ENCODE measurements around the gene FAIM2. TPM values are rescaled to one million over a fixed set of nuclear protein-coding genes. Genes with fewer than 3 reads are reported as not detected.
"Not testable (repeated sequence)": the region's sequence is repeated elsewhere in the genome, so short reads cannot be mapped to it uniquely, and the experiment has no call there.

Gene FAIM2
- total and polyA plus RNA-seq, 2 donors (not counting 1 experiment from before 2014, with no cell fraction given): 0.50 to 1.00 TPM

- no peaks in the 10 kb centered on the region for H3K36me3 ChIP-seq (ENCODE audit: control insufficient read depth, insufficient read depth, low read length)
- peaks cover 16% of the 10 kb centered on the region for H3K27me3 ChIP-seq (ENCODE audit: control insufficient read depth, insufficient read depth, low read length)
- DNase-seq (ENCODE audit: low read depth in 2 of 2): no peak
These were observed 22.1 kb downstream of the FAIM2 start for GRCh38 chr12:49881415-49882247.

GRCh38 chr12:49880756-49881414 lies 22.8 kb downstream of the FAIM2 start:
- H3K9me3 ChIP-seq (ENCODE audit: control insufficient read depth, insufficient read depth, low read depth, low read length): no peaks in the 10 kb centered on the region
- H3K4me1 ChIP-seq (ENCODE audit: control insufficient read depth, extremely low read depth, insufficient read depth, low read length): no peaks in the 10 kb centered on the region
- H3K27me3 ChIP-seq (ENCODE audit: control insufficient read depth, insufficient read depth, low read length): peaks cover 16% of the 10 kb centered on the region
- H2AFZ ChIP-seq (ENCODE audit: low read length): no peak overlapping the region
- H3K4me2 ChIP-seq (ENCODE audit: extremely low read depth, insufficient read depth, low read length): no peak overlapping the region
- H4K20me1 ChIP-seq (ENCODE audit: control insufficient read depth, extremely low read depth, insufficient read depth, low read length): no peaks in the 10 kb centered on the region
- TF ChIP-seq CTCF (conservative IDR thresholded peaks at IDR 0.05 in 1 of 2, IDR thresholded peaks at IDR 0.05 in 1 of 2; ENCODE audit: low read depth in 1 of 2, low read length in 2 of 2): no peak
- TF ChIP-seq EZH2 (IDR thresholded peaks at IDR 0.05; ENCODE audit: low read length, missing control alignments): no peak
- DNase-seq (ENCODE audit: low read depth in 2 of 2): no peak
- no peak overlapping the region for H3K27ac ChIP-seq (ENCODE audit: insufficient read depth, low read length)
- no peaks in the 10 kb centered on the region for H3K79me2 ChIP-seq (ENCODE audit: control insufficient read depth, insufficient read depth, low read length)
- H3K36me3 ChIP-seq (ENCODE audit: control insufficient read depth, insufficient read depth, low read length): no peaks in the 10 kb centered on the region
- no peak overlapping the region for H3K9ac ChIP-seq (ENCODE audit: insufficient read depth, low read length)
- H3K4me3 ChIP-seq (replicated peaks in 1 of 4; ENCODE audit: control extremely low read depth in 1 of 4, insufficient read depth in 1 of 4, low read depth in 3 of 4, low read length in 4 of 4): no peak overlapping the region

More at GRCh38 chr12:49881415-49882247, 22.1 kb downstream of the FAIM2 start:
- TF ChIP-seq CTCF (conservative IDR thresholded peaks at IDR 0.05 in 1 of 2, IDR thresholded peaks at IDR 0.05 in 1 of 2; ENCODE audit: low read depth in 1 of 2, low read length in 2 of 2): no peak
- TF ChIP-seq EZH2 (IDR thresholded peaks at IDR 0.05; ENCODE audit: low read length, missing control alignments): no peak
- Histone ChIP-seq H3K4me1 (ENCODE audit: control insufficient read depth, extremely low read depth, insufficient read depth, low read length) (no peaks in the 10 kb centered on the region), H4K20me1 (ENCODE audit: control insufficient read depth, extremely low read depth, insufficient read depth, low read length) (no peaks in the 10 kb centered on the region), H3K4me2 (ENCODE audit: extremely low read depth, insufficient read depth, low read length) (no peak overlapping the region), H3K27ac (ENCODE audit: insufficient read depth, low read length) (no peak overlapping the region), H3K9ac (ENCODE audit: insufficient read depth, low read length) (no peak overlapping the region), H3K79me2 (ENCODE audit: control insufficient read depth, insufficient read depth, low read length) (no peaks in the 10 kb centered on the region), H3K9me3 (ENCODE audit: control insufficient read depth, insufficient read depth, low read depth, low read length) (no peaks in the 10 kb centered on the region), H2AFZ (ENCODE audit: low read length) (no peak overlapping the region), H3K4me3 (replicated peaks in 1 of 4; ENCODE audit: control extremely low read depth in 1 of 4, insufficient read depth in 1 of 4, low read depth in 3 of 4, low read length in 4 of 4) (no peak overlapping the region)

- not testable (repeated sequence) for H3K4me2 ChIP-seq (ENCODE audit: extremely low read depth, insufficient read depth, low read length); H3K4me1 ChIP-seq (ENCODE audit: control insufficient read depth, extremely low read depth, insufficient read depth, low read length); DNase-seq (ENCODE audit: low read depth in 2 of 2); H3K79me2 ChIP-seq (ENCODE audit: control insufficient read depth, insufficient read depth, low read length); H3K27ac ChIP-seq (ENCODE audit: insufficient read depth, low read length); H3K36me3 ChIP-seq (ENCODE audit: control insufficient read depth, insufficient read depth, low read length); H3K9me3 ChIP-seq (ENCODE audit: control insufficient read depth, insufficient read depth, low read depth, low read length); H2AFZ ChIP-seq (ENCODE audit: low read length); H4K20me1 ChIP-seq (ENCODE audit: control insufficient read depth, extremely low read depth, insufficient read depth, low read length); H3K9ac ChIP-seq (ENCODE audit: insufficient read depth, low read length); H3K4me3 ChIP-seq (replicated peaks in 1 of 4; ENCODE audit: control extremely low read depth in 1 of 4, insufficient read depth in 1 of 4, low read depth in 3 of 4, low read length in 4 of 4)
- H3K27me3 ChIP-seq (ENCODE audit: control insufficient read depth, insufficient read depth, low read length): peaks cover 12% of the 10 kb centered on the region
These were observed 24.6 kb downstream of the FAIM2 start for GRCh38 chr12:49879065-49879464.

All from fibroblast of lung (primary cell).